Glutamatergic neuron (in vitro differentiated cells): Measurements from ENCODE around the gene TMPRSS7. TPM values are rescaled to one million over a fixed set of nuclear protein-coding genes. Genes with fewer than 3 reads are reported as not detected.

Experiments used
- DNase-seq: peaks from one replicate; pipeline ENCODE4 v3.0.0; 2022
- H3K27ac Mint-ChIP-seq: one replicate; pipeline ENCODE4 v1.8.0; 2020; ENCODE audit warnings: mild to moderate bottlenecking, mixed read lengths, inconsistent platforms; ENCODE audit not compliant: unreplicated experiment
- H3K27me3 Mint-ChIP-seq: one replicate; pipeline ENCODE4 v1.8.0; 2020; ENCODE audit warnings: mild to moderate bottlenecking, moderate library complexity, mixed read lengths, inconsistent platforms; ENCODE audit not compliant: unreplicated experiment
- H3K36me3 Mint-ChIP-seq: one replicate; pipeline ENCODE4 v1.8.0; 2020; ENCODE audit warnings: mild to moderate bottlenecking, mixed read lengths, inconsistent platforms; ENCODE audit not compliant: unreplicated experiment
- H3K4me1 Mint-ChIP-seq: one replicate; pipeline ENCODE4 v1.8.0; 2020; ENCODE audit warnings: mild to moderate bottlenecking, low read depth, mixed read lengths, inconsistent platforms; ENCODE audit not compliant: unreplicated experiment
- H3K4me3 Mint-ChIP-seq: one replicate; pipeline ENCODE4 v1.8.0; 2020; ENCODE audit warnings: mild to moderate bottlenecking, mixed read lengths, inconsistent platforms; ENCODE audit not compliant: unreplicated experiment
- H3K9me3 Mint-ChIP-seq: one replicate; pipeline ENCODE4 v1.8.0; 2020; ENCODE audit warnings: mild to moderate bottlenecking, moderate library complexity, mixed read lengths, inconsistent platforms; ENCODE audit not compliant: unreplicated experiment
- CTCF ChIP-seq: fragments of 200-600 bp; sonication (generic); IDR thresholded peaks from one replicate; pipeline ENCODE4 v1.5.0; 2021; ENCODE audit not compliant: partially characterized antibody, unreplicated experiment
- total RNA-seq: library from RNA; stranded (reverse); fragmentation: NEBNext Ultra II Directional; extraction: Animal tissue kit (Norgen Biotek cat#: 25700); gene quantifications from one replicate; pipeline ENCODE4 v1.2.1, GENCODE V29; 2021; ENCODE audit not compliant: unreplicated experiment

TMPRSS7 gene
- total RNA-seq, 1 donor from 2014 or later = not detected

DNA sequence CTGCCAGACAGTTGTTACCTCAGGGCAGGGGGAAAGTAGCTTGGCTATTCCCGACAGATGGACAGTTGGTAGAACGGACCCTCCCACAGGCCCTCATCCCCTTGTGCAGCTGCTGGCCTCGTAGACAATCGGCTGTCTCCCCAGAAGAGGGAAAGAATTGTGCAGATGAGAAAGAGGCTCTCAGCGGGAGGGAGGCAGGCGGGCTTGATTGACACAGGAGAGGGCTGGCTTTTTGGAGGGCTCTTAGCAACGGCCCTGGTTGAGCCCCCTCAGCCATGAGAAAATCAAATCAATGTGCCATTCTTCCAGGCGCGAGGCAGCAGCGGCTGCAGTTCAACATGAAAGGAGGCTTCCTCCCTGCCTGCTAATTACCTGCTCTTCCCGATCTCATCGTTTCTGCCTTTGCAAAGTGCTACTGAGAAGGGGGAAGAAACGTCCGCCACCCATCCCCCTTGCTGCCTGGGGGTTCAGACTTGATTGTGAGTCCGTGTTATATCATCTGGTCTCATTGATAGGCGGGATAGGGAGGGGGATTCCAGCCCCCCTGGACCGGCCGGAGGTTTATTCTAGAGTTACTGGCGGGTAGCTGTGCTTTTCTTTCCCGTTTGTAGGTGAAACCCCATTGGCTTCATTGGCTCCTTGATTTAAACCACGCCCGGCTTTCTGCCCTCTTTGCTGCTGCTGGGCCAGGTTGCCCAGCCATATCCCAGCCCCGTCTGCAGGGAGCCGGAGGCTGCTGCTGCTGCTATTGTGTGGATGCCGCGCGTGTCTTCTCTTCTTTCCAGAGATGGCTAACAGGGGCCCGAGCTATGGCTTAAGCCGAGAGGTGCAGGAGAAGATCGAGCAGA lies 35.7 kb upstream of the TMPRSS7 start, which contains the start of gene TAGLN3:
TSS of gene TAGLN3 (plus strand) at position 287 of the 848 bp plus-strand sequence. CDS start at position 788, 501 bp downstream.
- Mint-ChIP-seq H3K36me3 (peaks cover 12% of the 10 kb centered on the region), H3K27ac (peak within 1 kb of the TSS; percentile 98), H3K4me3 (peak within 1 kb of the TSS; percentile 92), H3K4me1 (peaks cover 32% of the 10 kb centered on the region), H3K27me3 (peaks cover 18% of the 10 kb centered on the region), H3K9me3 (peaks cover 35% of the 10 kb centered on the region)
- no peak for TF ChIP-seq CTCF
- peak; percentile 85 for DNase-seq

DNA sequence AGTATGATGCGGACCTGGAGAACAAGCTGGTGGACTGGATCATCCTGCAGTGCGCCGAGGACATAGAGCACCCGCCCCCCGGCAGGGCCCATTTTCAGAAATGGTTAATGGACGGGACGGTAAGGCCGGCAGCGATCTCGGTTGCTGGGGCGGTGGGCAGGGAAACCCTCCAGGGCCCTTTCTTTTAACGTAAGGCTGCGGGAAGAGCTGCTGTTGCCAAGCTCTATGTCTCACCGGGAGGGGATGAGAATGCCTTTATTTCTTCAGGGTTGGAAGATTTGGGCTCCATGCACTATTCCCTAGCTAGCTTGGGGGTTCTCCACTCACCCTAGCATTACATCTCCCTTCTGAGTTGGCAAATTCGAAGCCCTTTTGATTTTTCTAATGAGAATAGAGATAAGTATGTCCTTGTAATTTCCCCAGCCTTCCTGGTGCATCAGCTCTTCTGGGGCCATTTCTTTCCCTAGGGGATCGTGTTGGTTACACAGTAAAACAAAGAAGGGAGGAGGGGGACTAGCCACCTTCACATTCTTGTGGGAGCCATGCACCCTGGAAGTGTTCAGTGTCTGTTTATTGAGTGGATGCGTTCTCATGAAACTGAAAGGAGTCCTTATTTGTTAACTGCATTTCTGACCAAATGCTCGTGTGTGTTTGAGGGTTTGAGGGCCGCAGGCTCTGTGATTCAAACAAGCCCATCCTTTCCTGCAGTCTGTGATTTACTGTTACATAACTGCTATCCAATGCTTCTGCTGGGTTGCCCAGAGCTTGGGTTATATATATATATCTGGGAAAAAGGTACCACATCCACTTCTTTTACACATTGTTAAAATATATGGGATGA lies 34.8 kb upstream of the TMPRSS7 start:
- no peak for DNase-seq
- Mint-ChIP-seq H3K27ac (peak overlapping the region; percentile 98), H3K4me1 (peaks cover 41% of the 10 kb centered on the region), H3K4me3 (peak overlapping the region; percentile 92), H3K9me3 (peaks cover 36% of the 10 kb centered on the region), H3K36me3 (peaks cover 12% of the 10 kb centered on the region), H3K27me3 (peaks cover 19% of the 10 kb centered on the region)
- no peak for TF ChIP-seq CTCF

GRCh38 chr3:112000367-112000771 lies 34.2 kb upstream of the TMPRSS7 start:
- peaks cover 47% of the 10 kb centered on the region for H3K4me1 Mint-ChIP-seq
- peaks cover 20% of the 10 kb centered on the region for H3K27me3 Mint-ChIP-seq
- H3K9me3 Mint-ChIP-seq = peaks cover 36% of the 10 kb centered on the region
- H3K27ac Mint-ChIP-seq = peak overlapping the region; percentile 98
- H3K4me3 Mint-ChIP-seq = peak overlapping the region; percentile 92
- no peak for DNase-seq
- TF ChIP-seq CTCF = no peak
- H3K36me3 Mint-ChIP-seq = peaks cover 16% of the 10 kb centered on the region

- no peak for TF ChIP-seq CTCF
- H3K27me3 Mint-ChIP-seq = peaks cover 20% of the 10 kb centered on the region
- H3K4me3 Mint-ChIP-seq = peak overlapping the region; percentile 92
- DNase-seq = no peak
- peaks cover 36% of the 10 kb centered on the region for H3K9me3 Mint-ChIP-seq
- H3K27ac Mint-ChIP-seq = peak overlapping the region; percentile 98
- H3K36me3 Mint-ChIP-seq = peaks cover 17% of the 10 kb centered on the region
- peaks cover 49% of the 10 kb centered on the region for H3K4me1 Mint-ChIP-seq
These were observed 33.6 kb upstream of the TMPRSS7 start for GRCh38 chr3:112000966-112001365.
